Measurements from ENCODE around the gene SLC2A13.
"Not testable (repeated sequence)": the region's sequence is repeated elsewhere in the genome, so short reads cannot be mapped to it uniquely, and the experiment has no call there.

Gene SLC2A13

GRCh38 chr12:39935275-39935674 lies 170.6 kb downstream of the SLC2A13 start:
- Mint-ChIP-seq H3K36me3 (ENCODE audit: low read depth) (no peaks in the 10 kb centered on the region), H3K27ac (no peak overlapping the region), H3K4me3 (no peak overlapping the region), H3K9me3 (no peaks in the 10 kb centered on the region), H3K27me3 (ENCODE audit: low read depth) (no peaks in the 10 kb centered on the region), H3K4me1 (ENCODE audit: low read depth) (no peaks in the 10 kb centered on the region)
- no peak for DNase-seq (ENCODE audit: low spot score)

GRCh38 chr12:39931857-39932256 lies 174.0 kb downstream of the SLC2A13 start:
- Mint-ChIP-seq H3K27me3 (ENCODE audit: low read depth) (no peaks in the 10 kb centered on the region), H3K36me3 (ENCODE audit: low read depth) (no peaks in the 10 kb centered on the region), H3K9me3 (no peaks in the 10 kb centered on the region), H3K27ac (no peak overlapping the region), H3K4me1 (ENCODE audit: low read depth) (no peaks in the 10 kb centered on the region), H3K4me3 (no peak overlapping the region)
- no peak for DNase-seq (ENCODE audit: low spot score)

- no peak for DNase-seq (ENCODE audit: low spot score)
- no peak overlapping the region for H3K4me3 Mint-ChIP-seq
- H3K27me3 Mint-ChIP-seq (ENCODE audit: low read depth), result no peaks in the 10 kb centered on the region
- no peaks in the 10 kb centered on the region for H3K4me1 Mint-ChIP-seq (ENCODE audit: low read depth)
- H3K9me3 Mint-ChIP-seq, result no peaks in the 10 kb centered on the region
- no peaks in the 10 kb centered on the region for H3K36me3 Mint-ChIP-seq (ENCODE audit: low read depth)
- no peak overlapping the region for H3K27ac Mint-ChIP-seq
Measured at GRCh38 chr12:39931231-39931630, 174.7 kb downstream of the SLC2A13 start.

GRCh38 chr12:39930101-39930500 lies 175.8 kb downstream of the SLC2A13 start:
- Mint-ChIP-seq H3K4me3 (no peak overlapping the region), H3K36me3 (ENCODE audit: low read depth) (no peaks in the 10 kb centered on the region), H3K27ac (no peak overlapping the region), H3K27me3 (ENCODE audit: low read depth) (no peaks in the 10 kb centered on the region), H3K4me1 (ENCODE audit: low read depth) (no peaks in the 10 kb centered on the region), H3K9me3 (no peaks in the 10 kb centered on the region)
- DNase-seq (ENCODE audit: low spot score), result no peak

GRCh38 chr12:39928181-39928899 lies 177.5 kb downstream of the SLC2A13 start:
- no peak for DNase-seq (ENCODE audit: low spot score)
- Mint-ChIP-seq H3K27ac (no peak overlapping the region), H3K4me1 (ENCODE audit: low read depth) (no peaks in the 10 kb centered on the region), H3K27me3 (ENCODE audit: low read depth) (no peaks in the 10 kb centered on the region), H3K36me3 (ENCODE audit: low read depth) (no peaks in the 10 kb centered on the region), H3K9me3 (no peaks in the 10 kb centered on the region), H3K4me3 (no peak overlapping the region)

GRCh38 chr12:39923364-39923763 lies 182.5 kb downstream of the SLC2A13 start:
- no peaks in the 10 kb centered on the region for H3K9me3 Mint-ChIP-seq
- no peak for DNase-seq (ENCODE audit: low spot score)
- H3K36me3 Mint-ChIP-seq (ENCODE audit: low read depth), result no peaks in the 10 kb centered on the region
- H3K4me1 Mint-ChIP-seq (ENCODE audit: low read depth), result no peaks in the 10 kb centered on the region
- peaks cover 2% of the 10 kb centered on the region for H3K27me3 Mint-ChIP-seq (ENCODE audit: low read depth)
- no peak overlapping the region for H3K27ac Mint-ChIP-seq
- no peak overlapping the region for H3K4me3 Mint-ChIP-seq

- not testable (repeated sequence) for H3K4me1 Mint-ChIP-seq (ENCODE audit: low read depth); H3K9me3 Mint-ChIP-seq; H3K27ac Mint-ChIP-seq; H3K4me3 Mint-ChIP-seq; DNase-seq (ENCODE audit: low spot score); H3K36me3 Mint-ChIP-seq (ENCODE audit: low read depth); H3K27me3 Mint-ChIP-seq (ENCODE audit: low read depth)
Measured at GRCh38 chr12:39922598-39922997, 183.3 kb downstream of the SLC2A13 start.

- H3K36me3 Mint-ChIP-seq (ENCODE audit: low read depth), result no peaks in the 10 kb centered on the region
- H3K4me1 Mint-ChIP-seq (ENCODE audit: low read depth), result no peaks in the 10 kb centered on the region
- no peak overlapping the region for H3K4me3 Mint-ChIP-seq
- peaks cover 2% of the 10 kb centered on the region for H3K27me3 Mint-ChIP-seq (ENCODE audit: low read depth)
- H3K9me3 Mint-ChIP-seq, result no peaks in the 10 kb centered on the region
- DNase-seq (ENCODE audit: low spot score), result no peak
- H3K27ac Mint-ChIP-seq, result no peak overlapping the region
Measured at GRCh38 chr12:39920647-39921046, 185.2 kb downstream of the SLC2A13 start.

GRCh38 chr12:39920222-39920621 lies 185.7 kb downstream of the SLC2A13 start:
- no peak for DNase-seq (ENCODE audit: low spot score)
- no peaks in the 10 kb centered on the region for H3K4me1 Mint-ChIP-seq (ENCODE audit: low read depth)
- H3K27me3 Mint-ChIP-seq (ENCODE audit: low read depth), result peaks cover 2% of the 10 kb centered on the region
- H3K4me3 Mint-ChIP-seq, result no peak overlapping the region
- H3K36me3 Mint-ChIP-seq (ENCODE audit: low read depth), result no peaks in the 10 kb centered on the region
- no peaks in the 10 kb centered on the region for H3K9me3 Mint-ChIP-seq
- no peak overlapping the region for H3K27ac Mint-ChIP-seq

GRCh38 chr12:39919790-39920189 lies 186.1 kb downstream of the SLC2A13 start:
- DNase-seq (ENCODE audit: low spot score), result no peak
- no peaks in the 10 kb centered on the region for H3K4me1 Mint-ChIP-seq (ENCODE audit: low read depth)
- no peaks in the 10 kb centered on the region for H3K36me3 Mint-ChIP-seq (ENCODE audit: low read depth)

GRCh38 chr12:39915249-39915648 lies 190.6 kb downstream of the SLC2A13 start:
- no peak for DNase-seq (ENCODE audit: low spot score)
- Mint-ChIP-seq H3K4me3 (no peak overlapping the region), H3K27ac (no peak overlapping the region), H3K27me3 (ENCODE audit: low read depth) (peaks cover 2% of the 10 kb centered on the region), H3K4me1 (ENCODE audit: low read depth) (no peaks in the 10 kb centered on the region), H3K9me3 (no peaks in the 10 kb centered on the region), H3K36me3 (ENCODE audit: low read depth) (no peaks in the 10 kb centered on the region)

More at GRCh38 chr12:39919790-39920189, 186.1 kb downstream of the SLC2A13 start:
- no peaks in the 10 kb centered on the region for H3K9me3 Mint-ChIP-seq
- peaks cover 2% of the 10 kb centered on the region for H3K27me3 Mint-ChIP-seq (ENCODE audit: low read depth)
- H3K4me3 Mint-ChIP-seq, result no peak overlapping the region
- no peak overlapping the region for H3K27ac Mint-ChIP-seq

GRCh38 chr12:39912211-39912980 lies 193.5 kb downstream of the SLC2A13 start:
- H3K4me3 Mint-ChIP-seq, result no peak overlapping the region
- H3K27me3 Mint-ChIP-seq (ENCODE audit: low read depth), result peaks cover 2% of the 10 kb centered on the region
- no peak overlapping the region for H3K27ac Mint-ChIP-seq
- H3K4me1 Mint-ChIP-seq (ENCODE audit: low read depth), result no peaks in the 10 kb centered on the region
- H3K9me3 Mint-ChIP-seq, result no peaks in the 10 kb centered on the region
- DNase-seq (ENCODE audit: low spot score), result no peak
- H3K36me3 Mint-ChIP-seq (ENCODE audit: low read depth), result no peaks in the 10 kb centered on the region

GRCh38 chr12:39906237-39906636 lies 199.6 kb downstream of the SLC2A13 start:
- Mint-ChIP-seq H3K4me3 (no peak overlapping the region), H3K27ac (no peak overlapping the region), H3K4me1 (ENCODE audit: low read depth) (no peaks in the 10 kb centered on the region), H3K27me3 (ENCODE audit: low read depth) (no peaks in the 10 kb centered on the region), H3K36me3 (ENCODE audit: low read depth) (no peaks in the 10 kb centered on the region), H3K9me3 (no peaks in the 10 kb centered on the region)
- no peak for DNase-seq (ENCODE audit: low spot score)

- Mint-ChIP-seq H3K27me3 (ENCODE audit: low read depth) (no peaks in the 10 kb centered on the region), H3K36me3 (ENCODE audit: low read depth) (no peaks in the 10 kb centered on the region), H3K4me3 (no peak overlapping the region), H3K4me1 (ENCODE audit: low read depth) (no peaks in the 10 kb centered on the region), H3K27ac (no peak overlapping the region), H3K9me3 (no peaks in the 10 kb centered on the region)
- no peak for DNase-seq (ENCODE audit: low spot score)
Measured at GRCh38 chr12:39905152-39905551, 200.7 kb downstream of the SLC2A13 start.

Data from T-helper 2 cell treated with Interferon-gamma antibody and Interleukin-4, amounts not matched to agents 5 μg/mL and 100 μg/mL, for 36 hours (primary cell).